Cerebellar cortex (tissue), 1 donor: ENCODE measurements around the gene RIPPLY2.
A peak's percentile ranks its signal among the peaks of the same experiment; 100 is the strongest.
"Not testable (repeated sequence)": the region's sequence is repeated elsewhere in the genome, so short reads cannot be mapped to it uniquely, and the experiment has no call there.

Experiments
- DNase-seq: peaks from one replicate; pipeline ENCODE4 v3.0.0-alpha.2; 2015; ENCODE audit warnings: low spot score

Gene RIPPLY2

GRCh38 chr6:83853178-83854000 lies at the start of gene RIPPLY2:
TSS of gene RIPPLY2 (plus strand) at chr6:83853360. CDS start at chr6:83853417, 57 bp downstream.
- DNase-seq = peak; percentile 76

- DNase-seq = not testable (repeated sequence)
Measured at GRCh38 chr6:83803492-83803891, 49.7 kb upstream of the RIPPLY2 start.

GRCh38 chr6:83804886-83805285 lies 48.3 kb upstream of the RIPPLY2 start:
- DNase-seq = no peak

GRCh38 chr6:83808005-83808404 lies 45.2 kb upstream of the RIPPLY2 start:
- no peak for DNase-seq

GRCh38 chr6:83808926-83809325 lies 44.2 kb upstream of the RIPPLY2 start:
- DNase-seq = peak; percentile 89

GRCh38 chr6:83812595-83812994 lies 40.6 kb upstream of the RIPPLY2 start:
- DNase-seq = no peak

GRCh38 chr6:83815631-83816272 lies 37.4 kb upstream of the RIPPLY2 start:
- no peak for DNase-seq

GRCh38 chr6:83822629-83823169 lies 30.5 kb upstream of the RIPPLY2 start:
- DNase-seq = no peak

- no peak for DNase-seq
Measured at GRCh38 chr6:83824388-83824801, 28.8 kb upstream of the RIPPLY2 start.

- no peak for DNase-seq
Measured at GRCh38 chr6:83824831-83825230, 28.3 kb upstream of the RIPPLY2 start.

- no peak for DNase-seq
Measured at GRCh38 chr6:83827050-83827449, 26.1 kb upstream of the RIPPLY2 start.

- DNase-seq = no peak
Measured at GRCh38 chr6:83838727-83839126, 14.4 kb upstream of the RIPPLY2 start.

- DNase-seq = no peak
Measured at GRCh38 chr6:83844170-83844569, 9.0 kb upstream of the RIPPLY2 start.

- DNase-seq = no peak
Measured at GRCh38 chr6:83846291-83846690, 6.9 kb upstream of the RIPPLY2 start.

- no peak for DNase-seq
Measured at GRCh38 chr6:83847179-83847578, 6.0 kb upstream of the RIPPLY2 start.

- DNase-seq = no peak
Measured at GRCh38 chr6:83849127-83849526, 4.0 kb upstream of the RIPPLY2 start.

GRCh38 chr6:83849610-83850009 lies 3.5 kb upstream of the RIPPLY2 start:
- DNase-seq = no peak

- peak; percentile 62 for DNase-seq
Measured at GRCh38 chr6:83852528-83853177, 507 bp upstream of the RIPPLY2 start.

- DNase-seq = peak; percentile 58
Measured at GRCh38 chr6:83854001-83854501, 891 bp downstream of the RIPPLY2 start.

- no peak for DNase-seq
Measured at GRCh38 chr6:83854766-83855165, 1.6 kb downstream of the RIPPLY2 start.

GRCh38 chr6:83859410-83860358 lies 6.5 kb downstream of the RIPPLY2 start, which contains the start of gene CYB5R4:
TSS of gene CYB5R4 (plus strand) at chr6:83859689. CDS start at chr6:83859783, 94 bp downstream.
- DNase-seq = peak; percentile 93
